NT2/D1 (cell line): Measurements from ENCODE around the gene EMC8.

Source experiments
- DNase-seq: peaks from one replicate; pipeline ENCODE4 v3.0.0-alpha.2; 2011; ENCODE audit warnings: low read depth, low spot score
- H3K27me3 ChIP-seq: 2 replicates; pipeline ENCODE4 v1.6.0; 2011; ENCODE audit warnings: mild to moderate bottlenecking; ENCODE audit not compliant: insufficient read length, insufficient read depth
- H3K36me3 ChIP-seq: 2 replicates; pipeline ENCODE4 v1.6.1; 2011; ENCODE audit warnings: mild to moderate bottlenecking, low read length, mixed read lengths; ENCODE audit not compliant: insufficient read depth, insufficient read length
- H3K4me1 ChIP-seq: 2 replicates; pipeline ENCODE4 v1.5.1; 2011; ENCODE audit not compliant: insufficient read depth, insufficient read length
- H3K4me3 ChIP-seq: 2 replicates; pipeline ENCODE4 v1.5.1; 2011; ENCODE audit warnings: low read depth; ENCODE audit not compliant: insufficient read length
- H3K9ac ChIP-seq: 2 replicates; pipeline ENCODE4 v1.6.0; 2011; ENCODE audit warnings: low read depth; ENCODE audit not compliant: insufficient read length
- H3K9me3 ChIP-seq: 2 replicates; pipeline ENCODE4 v1.5.1; 2011; ENCODE audit warnings: mild to moderate bottlenecking, low read length; ENCODE audit not compliant: insufficient read depth
- SUZ12 ChIP-seq: IDR thresholded peaks from 2 replicates; pipeline ENCODE4 v1.6.1; 2011; ENCODE audit not compliant: insufficient read length, insufficient read depth; ENCODE audit errors: extremely low read depth
- YY1 ChIP-seq: IDR thresholded peaks from 2 replicates; pipeline ENCODE4 v1.6.1; 2011; ENCODE audit not compliant: insufficient read length, insufficient read depth
- ZNF274 ChIP-seq: IDR thresholded peaks from 2 replicates; pipeline ENCODE4 v1.6.1; 2011; ENCODE audit warnings: mild to moderate bottlenecking, low read depth, low read length

Gene EMC8

GRCh38 chr16:85749771-85750145 lies 49.6 kb downstream of the EMC8 start:
- Histone ChIP-seq H3K4me1 (peaks cover 45% of the 10 kb centered on the region), H3K36me3 (no peaks in the 10 kb centered on the region), H3K9me3 (no peaks in the 10 kb centered on the region), H3K9ac (peak overlapping the region; percentile 90), H3K4me3 (peak overlapping the region; percentile 76), H3K27me3 (peaks cover 19% of the 10 kb centered on the region)
- DNase-seq: no peak
- no peak for TF ChIP-seq ZNF274
- TF ChIP-seq SUZ12: no peak
- TF ChIP-seq YY1: no peak

- TF ChIP-seq YY1 (no peak), SUZ12 (no peak), ZNF274 (no peak)
- Histone ChIP-seq H3K27me3 (peaks cover 7% of the 10 kb centered on the region), H3K9me3 (no peaks in the 10 kb centered on the region), H3K36me3 (peaks cover 4% of the 10 kb centered on the region), H3K4me1 (peaks cover 20% of the 10 kb centered on the region), H3K4me3 (no peak overlapping the region), H3K9ac (peak overlapping the region; percentile 57)
- no peak for DNase-seq
Measured at GRCh38 chr16:85746460-85747215, 52.7 kb downstream of the EMC8 start.

DNA sequence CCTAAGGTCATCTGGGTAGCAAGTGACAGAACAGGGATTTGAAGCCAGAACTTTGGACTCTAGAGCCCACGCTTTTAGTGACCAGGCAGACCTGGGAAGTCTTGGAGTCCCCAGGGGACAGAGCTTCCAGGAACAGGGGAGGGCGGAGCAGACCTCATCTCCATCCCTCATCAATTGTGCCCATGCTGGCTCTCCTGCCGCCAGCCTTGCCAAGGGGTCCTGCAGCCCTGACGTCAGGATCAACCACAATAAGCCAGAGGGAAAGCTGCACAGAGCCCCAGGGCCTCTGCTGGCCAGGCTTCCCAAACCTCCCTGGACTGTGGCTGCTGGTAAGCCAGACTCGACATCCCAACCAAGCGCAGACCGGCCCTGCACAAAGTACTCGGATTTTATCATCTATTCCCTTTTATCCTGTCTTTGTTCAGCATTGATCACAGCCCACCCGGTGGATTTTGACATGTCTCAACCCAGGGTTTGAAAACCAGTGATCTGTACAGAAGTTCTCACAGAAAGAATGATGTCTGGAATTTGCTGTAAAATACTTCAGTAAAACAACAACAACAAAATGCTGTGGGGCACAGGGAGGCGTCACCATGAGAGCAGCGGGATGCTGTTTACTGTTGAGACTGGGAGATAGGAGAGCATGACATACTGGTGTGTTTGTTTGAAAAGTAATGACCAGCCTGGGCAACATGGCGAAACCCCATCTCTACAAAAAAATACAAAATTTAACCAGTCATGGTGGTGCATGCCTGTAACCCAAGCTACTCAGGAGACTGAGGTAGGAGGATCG lies 60.2 kb downstream of the EMC8 start:
- H3K9me3 ChIP-seq: no peaks in the 10 kb centered on the region
- TF ChIP-seq ZNF274 (no peak), YY1 (no peak), SUZ12 (no peak)
- H3K4me1 ChIP-seq: peaks cover 12% of the 10 kb centered on the region
- H3K36me3 ChIP-seq: peaks cover 12% of the 10 kb centered on the region
- DNase-seq: no peak
- H3K27me3 ChIP-seq: no peaks in the 10 kb centered on the region
- no peak overlapping the region for H3K4me3 ChIP-seq
- peak overlapping the region; percentile 16 for H3K9ac ChIP-seq

DNA sequence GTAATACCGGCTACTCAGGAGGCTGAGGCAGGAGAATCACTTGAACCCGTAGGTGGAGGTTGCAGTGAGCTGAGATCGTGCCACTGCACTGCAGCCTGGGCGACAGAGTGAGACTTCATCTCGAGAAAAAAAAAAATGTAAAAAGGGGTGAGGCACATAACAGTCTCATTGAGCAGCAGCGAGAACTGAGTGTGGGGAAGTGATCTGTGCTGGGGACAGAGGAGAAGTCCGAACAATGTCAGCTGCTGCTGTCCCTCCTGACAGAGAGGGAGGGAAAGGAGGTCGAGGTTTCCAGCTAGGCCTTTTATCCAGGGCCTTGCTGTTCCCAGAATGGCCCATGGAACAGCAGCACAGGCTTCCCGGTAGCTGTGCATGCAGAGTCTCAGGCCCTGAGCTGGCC lies 62.4 kb downstream of the EMC8 start:
- peaks cover 15% of the 10 kb centered on the region for H3K4me1 ChIP-seq
- H3K36me3 ChIP-seq: peaks cover 11% of the 10 kb centered on the region
- H3K27me3 ChIP-seq: no peaks in the 10 kb centered on the region
- H3K4me3 ChIP-seq: no peak overlapping the region
- H3K9ac ChIP-seq: no peak overlapping the region
- DNase-seq: no peak
- no peaks in the 10 kb centered on the region for H3K9me3 ChIP-seq
- no peak for TF ChIP-seq SUZ12
- TF ChIP-seq YY1: no peak
- TF ChIP-seq ZNF274: no peak

DNA sequence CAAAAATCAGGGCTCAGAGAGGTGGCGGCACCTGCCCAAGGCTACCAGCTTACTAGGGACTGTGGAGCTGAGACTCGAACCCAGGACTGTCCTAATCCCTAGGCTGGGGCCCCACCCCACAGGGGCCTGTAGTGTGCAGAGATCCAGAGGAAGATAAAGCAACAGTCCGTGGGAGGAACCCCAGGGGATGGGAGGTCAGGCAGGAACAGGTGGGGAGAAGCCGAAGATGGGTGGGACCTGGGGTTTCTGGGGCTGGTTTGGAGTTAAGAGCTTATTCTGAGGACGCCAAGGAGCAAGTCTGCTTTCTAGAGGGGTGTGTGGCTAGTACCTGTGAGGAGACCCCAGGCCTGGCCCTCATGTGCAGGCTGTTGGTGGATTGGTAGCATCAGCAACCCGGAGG lies 63.4 kb downstream of the EMC8 start:
- no peak for DNase-seq
- Histone ChIP-seq H3K9ac (no peak overlapping the region), H3K27me3 (no peaks in the 10 kb centered on the region)

DNA sequence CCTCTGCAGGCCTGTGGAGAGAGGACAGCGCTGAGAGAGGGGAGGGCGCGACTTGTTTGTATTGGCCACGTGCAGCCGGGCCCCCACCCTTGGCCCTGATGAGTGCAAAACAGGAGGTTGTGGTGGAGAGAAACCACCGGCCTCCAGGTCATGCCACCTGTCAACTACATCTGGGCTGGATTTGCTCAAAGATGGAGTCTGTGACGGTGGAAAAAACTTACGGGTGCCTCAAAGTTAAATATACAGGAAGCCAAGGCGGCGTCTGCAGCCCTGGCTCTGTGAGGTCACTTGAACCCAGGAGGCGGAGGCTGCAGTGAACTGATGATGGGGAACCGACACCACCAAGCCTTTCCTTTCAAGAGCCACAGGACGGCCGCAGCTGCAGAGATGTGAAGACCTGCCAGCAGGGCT lies 64.1 kb downstream of the EMC8 start:
- Histone ChIP-seq H3K4me3 (no peak overlapping the region), H3K4me1 (peaks cover 15% of the 10 kb centered on the region), H3K9me3 (no peaks in the 10 kb centered on the region), H3K9ac (no peak overlapping the region), H3K27me3 (no peaks in the 10 kb centered on the region), H3K36me3 (peaks cover 2% of the 10 kb centered on the region)
- DNase-seq: no peak
- TF ChIP-seq SUZ12 (no peak), ZNF274 (no peak), YY1 (no peak)

More for the DNA sequence above, 63.4 kb downstream of the EMC8 start:
- Histone ChIP-seq H3K36me3 (peaks cover 4% of the 10 kb centered on the region), H3K9me3 (no peaks in the 10 kb centered on the region), H3K4me3 (no peak overlapping the region), H3K4me1 (peaks cover 15% of the 10 kb centered on the region)
- no peak for TF ChIP-seq ZNF274

DNA sequence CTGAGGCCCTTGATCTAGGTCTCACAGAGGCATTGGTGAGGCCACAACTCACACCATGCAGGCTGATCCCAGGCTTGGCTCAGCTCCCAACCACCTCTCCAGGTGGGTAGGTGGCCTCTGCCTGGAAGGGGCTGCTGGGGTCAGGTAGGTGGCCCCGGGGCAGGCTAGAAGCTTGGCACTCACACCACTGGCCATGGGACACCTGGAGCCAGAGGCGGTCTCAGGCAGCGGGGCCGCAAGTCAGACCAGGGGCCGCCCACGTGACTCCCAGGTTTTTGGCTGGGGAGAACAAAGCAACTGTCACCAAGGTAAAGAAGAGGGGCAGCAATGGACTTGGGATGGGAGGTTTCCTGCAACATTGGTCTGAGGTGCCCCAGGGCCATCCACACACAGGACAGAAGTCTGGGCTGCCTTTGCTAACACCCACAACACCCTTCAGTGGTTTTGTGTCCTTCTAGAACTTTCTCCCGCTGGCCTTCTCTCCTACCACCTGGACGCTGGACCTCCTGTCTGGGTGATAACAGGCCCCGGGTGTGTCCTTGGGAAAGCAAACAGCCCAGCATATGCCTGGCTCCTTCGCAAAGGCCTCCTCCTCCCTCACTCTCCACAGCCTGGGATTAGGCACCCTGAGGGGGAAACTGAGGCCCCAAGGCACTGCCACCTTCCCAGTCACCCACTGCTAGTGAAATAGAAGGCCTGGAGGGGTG lies 64.9 kb downstream of the EMC8 start:
- Histone ChIP-seq H3K4me3 (no peak overlapping the region), H3K4me1 (peaks cover 17% of the 10 kb centered on the region), H3K36me3 (peaks cover 2% of the 10 kb centered on the region), H3K9me3 (no peaks in the 10 kb centered on the region), H3K27me3 (no peaks in the 10 kb centered on the region), H3K9ac (peak overlapping the region; percentile 46)
- DNase-seq: no peak
- TF ChIP-seq ZNF274: no peak
- TF ChIP-seq SUZ12: no peak
- TF ChIP-seq YY1: no peak
